K562 (cell line): ENCODE data around the gene MYO3B. TPM values are rescaled to one million over a fixed set of nuclear protein-coding genes. Genes with fewer than 3 reads are reported as not detected.

Experiments
- ATAC-seq: fragments of 200-7000 bp; cut with Tn5 transposase; 3 replicates; pipeline ENCODE4 v1.9.1; 2020; ENCODE audit warnings: moderate library complexity
- BruUV-seq: library from RNA; stranded (reverse); fragments of 400-500 nt; replicated peaks from 2 replicates; lab custom pipeline; 2021; lab: Mats Ljungman, UMichigan
- CTCF ChIA-PET: fragments of 300-600 bp; formaldehyde crosslinking; extraction: SDS; loops from one replicate; lab custom pipeline; 2021; ENCODE audit warnings: low intra/inter-chr PET ratio; lab: Yijun Ruan, JAX
- POLR2A ChIA-PET: fragments of 300-600, 350-650 bp; sonication (Branson Sonifier 250); formaldehyde crosslinking; extraction: SDS; loops from one replicate; lab custom pipeline; 2021; ENCODE audit warnings: antibody characterized with exemption, inconsistent platforms; lab: Yijun Ruan, JAX
- DNase-seq, 4 experiments: peaks; one replicate each; pipeline versions ENCODE4 v3.0.0 to v3.0.0-alpha.2; 2011 to 2018; ENCODE audit warnings: low spot score in 3 of 4, mixed read lengths in 3 of 4; ENCODE audit errors: extremely low read depth in 1 of 4
- FAIRE-seq: peaks from 2 replicates; lab custom pipeline; 2011; peaks lifted over from hg19 to GRCh38; lab: Jason Lieb, UNC
- H2AFZ ChIP-seq: 2 replicates; pipeline ENCODE4 v1.6.0; 2011; ENCODE audit warnings: low read depth, low read length, control low read depth, inconsistent platforms
- H3K27ac ChIP-seq: fragments of 200-600 bp; 3 replicates; pipeline ENCODE4 v1.8.0; 2011; ENCODE audit warnings: low read depth, mild to moderate bottlenecking, control low read depth, inconsistent platforms, low read length, moderate library complexity, mixed read lengths; ENCODE audit errors: extremely low read depth
- H3K27me3 ChIP-seq, 2 experiments: fragments of 300-600 bp in 1 of 2; 2 replicates in 1 of 2; 3 replicates in 1 of 2; pipeline versions ENCODE4 v1.6.0 to v1.8.0; 2011; ENCODE audit warnings: inconsistent platforms in 2 of 2, low read length in 2 of 2, mild to moderate bottlenecking in 1 of 2, mixed read lengths in 1 of 2, moderate library complexity in 1 of 2; ENCODE audit not compliant: control insufficient read depth in 2 of 2, insufficient read depth in 2 of 2
- H3K36me3 ChIP-seq: fragments of 300-600 bp; 3 replicates; pipeline ENCODE4 v1.8.0; 2011; ENCODE audit warnings: mild to moderate bottlenecking, low read length, inconsistent platforms; ENCODE audit not compliant: control insufficient read depth, insufficient read depth
- H3K4me1 ChIP-seq, 2 experiments: fragments of 200-600 bp in 1 of 2; replicated peaks in 1 of 2; 2 replicates in 1 of 2; 3 replicates in 1 of 2; pipeline versions ENCODE4 v1.5.1 to v1.8.0; 2011; ENCODE audit warnings: inconsistent platforms in 2 of 2, low read length in 2 of 2, mild to moderate bottlenecking in 1 of 2, mixed read lengths in 1 of 2, moderate library complexity in 1 of 2; ENCODE audit not compliant: control insufficient read depth in 2 of 2, insufficient read depth in 2 of 2
- H3K4me2 ChIP-seq: 2 replicates; pipeline ENCODE4 v1.6.1; 2011; ENCODE audit warnings: low read length, control low read depth, inconsistent platforms, mixed read lengths; ENCODE audit not compliant: insufficient read depth
- H3K4me3 ChIP-seq: fragments of 200-600 bp; sonication (generic), shearing (Covaris generic); 2 replicates; pipeline ENCODE4 v1.5.1; 2016; ENCODE audit warnings: control low read depth, inconsistent platforms
- H3K79me2 ChIP-seq: fragments of 200-600 bp; 3 replicates; pipeline ENCODE4 v1.8.0; 2011; ENCODE audit warnings: low read length, inconsistent platforms; ENCODE audit not compliant: control insufficient read depth, insufficient read depth
- H3K9ac ChIP-seq, 2 experiments: 2 replicates each; pipeline versions ENCODE4 v1.6.0 to v1.6.1; 2011; ENCODE audit warnings: low read depth in 2 of 2, low read length in 2 of 2, control low read depth in 1 of 2, inconsistent platforms in 1 of 2, mild to moderate bottlenecking in 1 of 2, mixed read lengths in 1 of 2; ENCODE audit not compliant: insufficient read depth in 1 of 2
- H3K9me1 ChIP-seq: one replicate; pipeline ENCODE4 v1.6.0; 2011; ENCODE audit warnings: inconsistent platforms, mild to moderate bottlenecking, low read length, moderate library complexity; ENCODE audit not compliant: control insufficient read depth, insufficient read depth
- H3K9me3 ChIP-seq: replicated peaks from 2 replicates; pipeline ENCODE4 v1.5.1; 2011; ENCODE audit warnings: low read depth, low read length, inconsistent platforms; ENCODE audit not compliant: control insufficient read depth, insufficient read depth
- H4K20me1 ChIP-seq: replicated peaks from 2 replicates; pipeline ENCODE4 v1.6.1; 2011; ENCODE audit warnings: low read length, inconsistent platforms, mixed read lengths; ENCODE audit not compliant: control insufficient read depth, insufficient read depth
- MAFG ChIP-seq: fragments of 450-650 bp; conservative IDR thresholded peaks from 2 replicates; pipeline ENCODE4 v1.6.1; 2016; ENCODE audit warnings: missing genetic modification characterization, missing compliant biosample characterization
- MECOM ChIP-seq: fragments of 250-450 bp; sonication (Bioruptor Pico); IDR thresholded peaks from 2 replicates; pipeline ENCODE4 v1.8.0; 2022; ENCODE audit warnings: inconsistent platforms
- RFX1 ChIP-seq: fragments of 450-650 bp; IDR thresholded peaks from 2 replicates; pipeline ENCODE4 v1.6.1; 2016; ENCODE audit warnings: mild to moderate bottlenecking, moderate library complexity
- SMC3 ChIP-seq: conservative IDR thresholded peaks from 2 replicates; pipeline ENCODE4 v1.6.1; 2011; ENCODE audit warnings: low read depth, low read length, improper control_type of control experiment; ENCODE audit not compliant: insufficient read depth
- TFAM ChIP-seq: fragments of 250-450 bp; sonication (Bioruptor Pico); conservative IDR thresholded peaks from 2 replicates; pipeline ENCODE4 v1.5.0; 2021; ENCODE audit warnings: mild to moderate bottlenecking, moderate library complexity
- ZNF696 ChIP-seq: fragments of 250-450 bp; sonication (Bioruptor Pico); conservative IDR thresholded peaks from 2 replicates; pipeline ENCODE4 v1.4.0; 2020; ENCODE audit warnings: mild to moderate bottlenecking, moderate library complexity
- WGBS: fragments of 100-300 bp; shearing (Covaris generic); methylation state at CpG from one replicate; pipeline ENCODE4 v1.1.6; 2016; ENCODE audit warnings: low coverage, mixed read lengths; ENCODE audit not compliant: insufficient coverage; ENCODE audit errors: missing lambda C conversion rate; 5-methylcytosine and 5-hydroxymethylcytosine counted together
- in situ Hi-C: fragments of 300-500 bp; cut with MboI; formaldehyde crosslinking; loops from 4 replicates; pipeline ENCODE4 v1.15.0; 2018; ENCODE audit warnings: inconsistent platforms, mixed read lengths
- intact Hi-C: fragments of 100-400 bp; cut with micrococcal nuclease; formaldehyde crosslinking; loops from 2 replicates; pipeline ENCODE4 v1.14.2; 2022
- polyA plus RNA-seq, 8 experiments: library from polyadenylated mRNA; depleted of rRNA in 4 of 8; stranded (reverse) in 5 of 8; unstranded in 3 of 8; fragments of >200 nt; fragmentation: Nextera tagmentation in 2 of 8; fragmentation: Illumina TruSeq in 1 of 8; extraction: Ambion mirVana in 2 of 8; extraction: Trizol in 1 of 8; gene quantifications; 2 replicates each; pipeline versions ENCODE4 v1.2.1 to v1.2.3, GENCODE V29; 2011 to 2014; ENCODE audit warnings: inconsistent platforms in 1 of 8, missing spikeins in 1 of 8
- total RNA-seq, 7 experiments: library from RNA; depleted of rRNA in 6 of 7; stranded (reverse); fragments of >200 nt in 6 of 7; fragmentation: Illumina TruSeq in 2 of 7; extraction: Trizol in 2 of 7; gene quantifications; 2 replicates each; pipeline versions ENCODE4 v1.2.1 to v1.2.3, GENCODE V29; 2011 to 2021; ENCODE audit warnings: low replicate concordance in 1 of 7

MYO3B gene
- total and polyA plus RNA-seq, 9 of the 15 experiments (the other 6 are each of a cell fraction or from before 2014, with no cell fraction given) = 2.7 to 6.5 (median 3.6) TPM

DNA sequence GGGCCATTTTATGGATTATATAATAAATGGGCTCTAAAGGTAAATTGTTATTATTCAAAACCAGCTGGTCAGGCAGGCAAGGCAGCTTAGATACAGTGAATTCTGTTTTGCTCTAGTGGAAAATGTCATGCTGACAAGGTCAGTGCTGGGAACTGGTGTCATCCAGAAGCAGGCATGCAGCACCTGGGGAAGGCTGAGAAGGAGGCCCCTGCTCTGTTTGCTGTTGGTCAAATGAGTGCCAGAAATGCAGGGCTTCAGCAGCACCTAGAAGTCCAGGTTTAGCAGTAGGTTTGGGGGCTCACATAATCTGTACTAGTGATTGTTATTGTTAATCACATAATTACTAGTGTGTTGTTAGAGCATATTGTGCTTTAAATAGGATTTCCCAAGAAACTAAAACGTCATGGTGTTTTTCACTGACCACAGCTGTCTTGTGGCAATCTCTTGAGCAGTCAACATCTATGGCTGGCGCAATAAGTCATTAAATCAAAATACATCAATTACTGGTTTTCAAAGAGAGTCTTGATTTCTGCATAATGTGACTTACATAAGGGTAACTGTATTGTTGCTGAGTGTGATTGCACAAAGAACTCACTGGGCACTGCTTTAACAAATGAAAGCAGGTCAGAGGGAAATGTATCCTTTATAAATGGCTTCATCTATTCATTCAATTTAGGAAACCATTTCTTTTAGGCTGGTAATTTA is 99.1 kb downstream of the MYO3B start (continued):
- TF ChIP-seq ZNF696 (CRISPR knock-in tag) (no peak), MECOM (0 out of 2 replicates have a peak, but pooled peaks have one; percentile 18), SMC3 (no peak), TFAM (CRISPR knock-in tag) (no peak)

- DNase-seq (no peak), ATAC-seq (no peak), FAIRE-seq (no peak)
- in situ Hi-C loops = no loop called here
- ChIA-PET POLR2A (interaction anchor here (0.6 to 2.6 kb wide), 2 partner anchors 20 to 30 kb away, joined by 3 to 8 read pairs; no protein-coding TSS in a partner anchor), CTCF (no interaction called here)
- H3K9ac ChIP-seq = no peak overlapping the region
- H3K9me3 ChIP-seq = no peaks in the 10 kb centered on the region
- 85% methylated on average over 2 of the region's 2 CpGs for WGBS
- BruUV-seq = no TSS peak
- no peaks in the 10 kb centered on the region for H3K36me3 ChIP-seq
- H3K4me1 ChIP-seq = peaks cover 0 to 6% of the 10 kb centered on the region in 2 experiments; a peak in 1 of 5 replicates
- no peaks in the 10 kb centered on the region for H3K27me3 ChIP-seq
- H3K79me2 ChIP-seq = no peaks in the 10 kb centered on the region
- H2AFZ ChIP-seq = no peak overlapping the region
- TF ChIP-seq MAFG (tag) (no peak), RFX1 (0 out of 2 replicates have a peak, but pooled peaks have one; percentile 22)
- no peaks in the 10 kb centered on the region for H3K9me1 ChIP-seq
- H3K4me2 ChIP-seq = no peak overlapping the region
- intact Hi-C loops = no loop called here
- H3K27ac ChIP-seq = no peak overlapping the region
- no peaks in the 10 kb centered on the region for H4K20me1 ChIP-seq
- no peak overlapping the region for H3K4me3 ChIP-seq
Measured at GRCh38 chr2:170277951-170278350, 100.0 kb downstream of the MYO3B start.
